HUDEP-2 (cell line): ENCODE data around the gene INCA1.

ENCODE experiments used
- DNase-seq, 76 experiments: peaks; one replicate each; lab custom pipeline; 2025; ENCODE audit not compliant: unreplicated experiment in 76 of 76; lab: John Stamatoyannopoulos, UW

Gene INCA1

GRCh38 chr17:4950075-4950745 is 47.1 kb downstream of the INCA1 start:
- peak in 74 of 76 experiments; percentile 16 to 86 (median 66) for DNase-seq

GRCh38 chr17:4949321-4950074 is 47.8 kb downstream of the INCA1 start:
- DNase-seq, result peak in 69 of 76 experiments; percentile 13 to 82 (median 69)

- peak in 68 of 76 experiments; percentile 36 to 85 (median 62) for DNase-seq
Observed at GRCh38 chr17:4948931-4949320, 48.4 kb downstream of the INCA1 start.

- DNase-seq, result peak in 74 of 76 experiments; percentile 49 to 93 (median 83)
Observed at GRCh38 chr17:4948166-4948930, 49.0 kb downstream of the INCA1 start, which contains the start of gene PFN1. Gene PFN1 (minus strand): TSS chr17:4948530. CDS start chr17:4948394, 136 bp downstream.

GRCh38 chr17:4947411-4948165 is 49.7 kb downstream of the INCA1 start:
- DNase-seq, result peak in 34 of 76 experiments; percentile 7 to 48 (median 28)

GRCh38 chr17:4947010-4947410 is 50.3 kb downstream of the INCA1 start:
- no peak for DNase-seq

- DNase-seq, result peak in 1 of 76 experiments; percentile 12
Observed at GRCh38 chr17:4946312-4946976, 50.9 kb downstream of the INCA1 start.

GRCh38 chr17:4945944-4946280 is 51.4 kb downstream of the INCA1 start:
- DNase-seq, result no peak

GRCh38 chr17:4945176-4945943 is 52.0 kb downstream of the INCA1 start:
- peak in 72 of 76 experiments; percentile 29 to 86 (median 71) for DNase-seq

- peak in 1 of 76 experiments; percentile 22 for DNase-seq
Observed at GRCh38 chr17:4944554-4945175, 52.7 kb downstream of the INCA1 start.

GRCh38 chr17:4944163-4944553 is 53.2 kb downstream of the INCA1 start:
- DNase-seq, result peak in 27 of 76 experiments; percentile 3 to 56 (median 26)

GRCh38 chr17:4942760-4943508 is 54.4 kb downstream of the INCA1 start:
- DNase-seq, result no peak

GRCh38 chr17:4941319-4941610 is 56.1 kb downstream of the INCA1 start:
- no peak for DNase-seq

- DNase-seq, result peak in 7 of 76 experiments; percentile 22 to 84 (median 59)
Observed at GRCh38 chr17:4940555-4941318, 56.6 kb downstream of the INCA1 start.

- DNase-seq, result peak in 75 of 76 experiments; percentile 74 to 100 (median 97)
Observed at GRCh38 chr17:4939796-4940554, 57.3 kb downstream of the INCA1 start, which contains the start of the genes RNF167 and SLC25A11. Gene RNF167 (plus strand): TSS chr17:4940268. CDS start chr17:4940910, 642 bp downstream. Gene SLC25A11 (minus strand): TSS chr17:4940046. CDS start chr17:4939910, 136 bp downstream.

- peak in 2 of 76 experiments; percentile 8 to 43 for DNase-seq
Observed at GRCh38 chr17:4939546-4939795, 57.9 kb downstream of the INCA1 start.
